Panc1 (cell line): ENCODE results near the gene RAB15. TPM values are rescaled to one million over a fixed set of nuclear protein-coding genes. Genes with fewer than 3 reads are reported as not detected.

Experiments
- ATAC-seq: fragments of 200-7000 bp; cut with Tn5 transposase; 2 replicates; pipeline ENCODE4 v1.9.1; 2020; ENCODE audit warnings: mild to moderate bottlenecking, moderate library complexity
- BruUV-seq: library from RNA; stranded (reverse); fragments of 400-500 nt; replicated peaks from 2 replicates; lab custom pipeline; 2021; lab: Mats Ljungman, UMichigan
- CTCF ChIA-PET: fragments of 300-600 bp; sonication (Branson Sonifier 250); formaldehyde crosslinking; loops from one replicate; lab custom pipeline; 2022; ENCODE audit warnings: antibody characterized with exemption; lab: Charles Lee
- POLR2A ChIA-PET: fragments of 300-600 bp; sonication (Branson Sonifier 250); formaldehyde crosslinking; loops from one replicate; lab custom pipeline; 2022; ENCODE audit warnings: antibody characterized with exemption; lab: Charles Lee
- DNase-seq: peaks from one replicate; pipeline ENCODE4 v3.0.0-alpha.2; 2010; ENCODE audit warnings: low read depth, low spot score
- H3K27ac ChIP-seq: 2 replicates; pipeline ENCODE4 v1.5.1; 2011; ENCODE audit warnings: mild to moderate bottlenecking, low read length, inconsistent platforms
- H3K27me3 ChIP-seq: fragments of 200-500 bp; sonication (Bioruptor generic); 2 replicates; pipeline ENCODE4 v1.6.0; 2014; ENCODE audit warnings: low read length, inconsistent platforms; ENCODE audit not compliant: control insufficient read depth, insufficient read depth
- H3K36me3 ChIP-seq: fragments of 200-500 bp; sonication (Bioruptor generic); 2 replicates; pipeline ENCODE4 v1.5.1; 2014; ENCODE audit warnings: inconsistent platforms, mild to moderate bottlenecking, low read length, moderate library complexity; ENCODE audit not compliant: control insufficient read depth, insufficient read depth
- H3K4me1 ChIP-seq: 2 replicates; pipeline ENCODE4 v1.5.1; 2011; ENCODE audit warnings: inconsistent platforms, mild to moderate bottlenecking, low read length, moderate library complexity; ENCODE audit not compliant: control insufficient read depth, insufficient read depth
- H3K4me3 ChIP-seq, 2 experiments: 2 replicates each; pipeline ENCODE4 v1.5.1; 2011 to 2012; ENCODE audit warnings: low read depth in 2 of 2, low read length in 2 of 2, mild to moderate bottlenecking in 2 of 2, inconsistent platforms in 1 of 2, moderate library complexity in 1 of 2
- H3K9me3 ChIP-seq: fragments of 200-500 bp; sonication (Bioruptor generic); 2 replicates; pipeline ENCODE4 v1.5.1; 2014; ENCODE audit warnings: low read depth, mild to moderate bottlenecking, inconsistent platforms, low read length, moderate library complexity; ENCODE audit not compliant: control insufficient read depth, insufficient read depth
- POLR2AphosphoS5 ChIP-seq: IDR thresholded peaks from 2 replicates; pipeline ENCODE4 v1.6.1; 2012; ENCODE audit warnings: mild to moderate bottlenecking, low read depth, low read length, moderate library complexity
- SIN3A ChIP-seq: IDR thresholded peaks from 2 replicates; pipeline ENCODE4 v1.6.1; 2012; ENCODE audit warnings: low read depth, mild to moderate bottlenecking, low read length, moderate library complexity, borderline replicate concordance; ENCODE audit not compliant: insufficient read depth
- TCF7L2 ChIP-seq: IDR thresholded peaks from 2 replicates; pipeline ENCODE4 v1.6.1; 2011; ENCODE audit warnings: mild to moderate bottlenecking, low read depth, low read length, inconsistent platforms
- in situ Hi-C: cut with HindIII; loops from 2 replicates; pipeline ENCODE4 v1.10.0; 2016; ENCODE audit warnings: low sequenced_read_pairs, low pct_unique_long_range_greater_than_20kb
- intact Hi-C: fragments of 100-400 bp; cut with micrococcal nuclease; formaldehyde crosslinking; loops from one replicate; pipeline ENCODE4 v1.10.0; 2022; ENCODE audit not compliant: unreplicated experiment
- total RNA-seq: library from RNA; stranded (reverse); gene quantifications from one replicate; pipeline ENCODE4 v1.2.1, GENCODE V29; 2021; ENCODE audit not compliant: unreplicated experiment
- TF ChIP-seq, protein P1 (sequence below), 2 experiments: IDR thresholded peaks; 2 replicates each; pipeline ENCODE4 v1.6.1; 2011 to 2012; ENCODE audit warnings: low read depth in 2 of 2, control low read depth in 1 of 2, low read length in 1 of 2, mild to moderate bottlenecking in 1 of 2, moderate library complexity in 1 of 2; ENCODE audit not compliant: insufficient read depth in 1 of 2
- TF ChIP-seq, protein P2 (sequence below): fragments of 450-650 bp; IDR thresholded peaks from 2 replicates; pipeline ENCODE4 v1.5.1; 2017; ENCODE audit warnings: mild to moderate bottlenecking

Gene RAB15
- total RNA-seq, 1 experiment from 2014 or later: 6.0 TPM

DNA sequence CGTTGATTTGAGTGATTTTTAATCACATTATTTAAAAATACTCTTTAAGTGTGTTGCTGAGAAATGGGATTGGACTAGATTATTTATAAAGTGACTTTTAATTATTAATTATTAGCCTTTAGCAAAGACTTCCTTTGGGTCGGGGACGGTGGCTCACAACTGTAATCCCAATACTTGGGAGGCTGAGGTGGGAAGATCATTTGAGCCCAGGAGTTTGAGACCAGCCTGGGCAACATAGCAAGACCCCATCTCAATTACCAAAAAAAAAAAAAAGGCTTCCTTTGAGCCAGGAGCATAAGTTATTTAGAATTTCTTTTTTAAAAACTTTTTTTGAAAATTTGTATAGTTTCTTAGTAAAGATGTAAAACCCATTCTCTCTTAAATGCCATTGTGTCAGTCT, 49.1 kb downstream of the RAB15 start:
- TF ChIP-seq, protein P1, sequence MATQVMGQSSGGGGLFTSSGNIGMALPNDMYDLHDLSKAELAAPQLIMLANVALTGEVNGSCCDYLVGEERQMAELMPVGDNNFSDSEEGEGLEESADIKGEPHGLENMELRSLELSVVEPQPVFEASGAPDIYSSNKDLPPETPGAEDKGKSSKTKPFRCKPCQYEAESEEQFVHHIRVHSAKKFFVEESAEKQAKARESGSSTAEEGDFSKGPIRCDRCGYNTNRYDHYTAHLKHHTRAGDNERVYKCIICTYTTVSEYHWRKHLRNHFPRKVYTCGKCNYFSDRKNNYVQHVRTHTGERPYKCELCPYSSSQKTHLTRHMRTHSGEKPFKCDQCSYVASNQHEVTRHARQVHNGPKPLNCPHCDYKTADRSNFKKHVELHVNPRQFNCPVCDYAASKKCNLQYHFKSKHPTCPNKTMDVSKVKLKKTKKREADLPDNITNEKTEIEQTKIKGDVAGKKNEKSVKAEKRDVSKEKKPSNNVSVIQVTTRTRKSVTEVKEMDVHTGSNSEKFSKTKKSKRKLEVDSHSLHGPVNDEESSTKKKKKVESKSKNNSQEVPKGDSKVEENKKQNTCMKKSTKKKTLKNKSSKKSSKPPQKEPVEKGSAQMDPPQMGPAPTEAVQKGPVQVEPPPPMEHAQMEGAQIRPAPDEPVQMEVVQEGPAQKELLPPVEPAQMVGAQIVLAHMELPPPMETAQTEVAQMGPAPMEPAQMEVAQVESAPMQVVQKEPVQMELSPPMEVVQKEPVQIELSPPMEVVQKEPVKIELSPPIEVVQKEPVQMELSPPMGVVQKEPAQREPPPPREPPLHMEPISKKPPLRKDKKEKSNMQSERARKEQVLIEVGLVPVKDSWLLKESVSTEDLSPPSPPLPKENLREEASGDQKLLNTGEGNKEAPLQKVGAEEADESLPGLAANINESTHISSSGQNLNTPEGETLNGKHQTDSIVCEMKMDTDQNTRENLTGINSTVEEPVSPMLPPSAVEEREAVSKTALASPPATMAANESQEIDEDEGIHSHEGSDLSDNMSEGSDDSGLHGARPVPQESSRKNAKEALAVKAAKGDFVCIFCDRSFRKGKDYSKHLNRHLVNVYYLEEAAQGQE (IDR thresholded peaks at IDR 0.05; ENCODE audit: insufficient read depth in 1 of 2, low read depth in 2 of 2, low read length in 1 of 2): no peak
- TF ChIP-seq TCF7L2 (no peak), SIN3A (no peak), POLR2AphosphoS5 (no peak)
- TF ChIP-seq, protein P2, sequence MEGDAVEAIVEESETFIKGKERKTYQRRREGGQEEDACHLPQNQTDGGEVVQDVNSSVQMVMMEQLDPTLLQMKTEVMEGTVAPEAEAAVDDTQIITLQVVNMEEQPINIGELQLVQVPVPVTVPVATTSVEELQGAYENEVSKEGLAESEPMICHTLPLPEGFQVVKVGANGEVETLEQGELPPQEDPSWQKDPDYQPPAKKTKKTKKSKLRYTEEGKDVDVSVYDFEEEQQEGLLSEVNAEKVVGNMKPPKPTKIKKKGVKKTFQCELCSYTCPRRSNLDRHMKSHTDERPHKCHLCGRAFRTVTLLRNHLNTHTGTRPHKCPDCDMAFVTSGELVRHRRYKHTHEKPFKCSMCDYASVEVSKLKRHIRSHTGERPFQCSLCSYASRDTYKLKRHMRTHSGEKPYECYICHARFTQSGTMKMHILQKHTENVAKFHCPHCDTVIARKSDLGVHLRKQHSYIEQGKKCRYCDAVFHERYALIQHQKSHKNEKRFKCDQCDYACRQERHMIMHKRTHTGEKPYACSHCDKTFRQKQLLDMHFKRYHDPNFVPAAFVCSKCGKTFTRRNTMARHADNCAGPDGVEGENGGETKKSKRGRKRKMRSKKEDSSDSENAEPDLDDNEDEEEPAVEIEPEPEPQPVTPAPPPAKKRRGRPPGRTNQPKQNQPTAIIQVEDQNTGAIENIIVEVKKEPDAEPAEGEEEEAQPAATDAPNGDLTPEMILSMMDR: no peak
- Histone ChIP-seq H3K4me3 (no peak overlapping the region), H3K4me1 (no peaks in the 10 kb centered on the region), H3K27me3 (no peaks in the 10 kb centered on the region), H3K27ac (no peak overlapping the region), H3K9me3 (no peaks in the 10 kb centered on the region), H3K36me3 (peaks cover 11% of the 10 kb centered on the region)
- intact Hi-C loops: no loop called here
- DNase-seq (no peak), ATAC-seq (no peak)
- in situ Hi-C loops: no loop called here
- BruUV-seq: no TSS peak
- ChIA-PET CTCF (no interaction called here), POLR2A (no interaction called here)

DNA sequence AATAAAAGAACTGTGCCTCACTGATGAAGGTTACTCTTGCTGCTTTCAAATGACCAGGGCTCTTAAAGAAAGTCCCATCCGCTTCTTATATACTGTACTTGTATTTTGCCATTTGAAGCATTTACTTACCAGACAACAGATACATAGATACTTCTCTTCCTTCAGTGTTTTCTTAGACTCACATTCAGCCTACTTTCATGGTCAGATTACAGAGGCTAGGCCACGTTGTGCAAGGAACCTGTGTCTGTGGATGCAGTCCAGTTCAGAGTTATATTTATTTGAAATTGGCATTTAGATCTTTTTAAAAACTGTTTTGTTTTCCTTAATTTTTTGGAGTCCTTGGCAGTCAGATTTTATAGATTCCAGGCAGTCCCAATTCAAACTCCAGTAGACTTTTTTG, 51.7 kb downstream of the RAB15 start:
- no peaks in the 10 kb centered on the region for H3K9me3 ChIP-seq
- CTCF ChIA-PET: no interaction called here
- in situ Hi-C loops: no loop called here
- H3K27ac ChIP-seq: no peak overlapping the region
- POLR2A ChIA-PET: no interaction called here
- ATAC-seq (no peak), DNase-seq (no peak)
- peaks cover 11% of the 10 kb centered on the region for H3K36me3 ChIP-seq
- BruUV-seq: no TSS peak
- H3K4me1 ChIP-seq: peaks cover under 1% of the 10 kb centered on the region; the same call in 1 of the 2 replicates
- H3K4me3 ChIP-seq: no peak overlapping the region
- TF ChIP-seq POLR2AphosphoS5 (no peak), SIN3A (no peak), TCF7L2 (no peak)
- TF ChIP-seq, protein P1 (IDR thresholded peaks at IDR 0.05; ENCODE audit: insufficient read depth in 1 of 2, low read depth in 2 of 2, low read length in 1 of 2): no peak
- TF ChIP-seq, protein P2: no peak
- no peaks in the 10 kb centered on the region for H3K27me3 ChIP-seq
- intact Hi-C loops: no loop called here
